Retinal pigment epithelial cell (primary cell): ENCODE results near the gene C12orf57.

Source experiments
- DNase-seq: peaks from one replicate; pipeline ENCODE4 v3.0.0-alpha.2; 2010; ENCODE audit warnings: low read depth
- H3K4me3 ChIP-seq: 2 replicates; pipeline ENCODE4 v1.5.1; 2011; ENCODE audit warnings: mild to moderate bottlenecking, low read length, control low read depth, moderate library complexity
- CTCF ChIP-seq: conservative IDR thresholded peaks from 2 replicates; pipeline ENCODE4 v1.5.1; 2011; ENCODE audit warnings: low read depth, low read length, control low read depth, inconsistent platforms

C12orf57 gene

GRCh38 chr12:6951551-6952120 is 7.8 kb downstream of the C12orf57 start:
- no peak overlapping the region for H3K4me3 ChIP-seq
- DNase-seq, result no peak
- TF ChIP-seq CTCF, result no peak

- TF ChIP-seq CTCF, result no peak
- DNase-seq, result no peak
- H3K4me3 ChIP-seq, result no peak overlapping the region
Measured at GRCh38 chr12:6952121-6952862, 8.5 kb downstream of the C12orf57 start.

GRCh38 chr12:6952863-6953441 is 9.1 kb downstream of the C12orf57 start:
- TF ChIP-seq CTCF, result no peak
- DNase-seq, result no peak
- no peak overlapping the region for H3K4me3 ChIP-seq

GRCh38 chr12:6953442-6954315 is 9.9 kb downstream of the C12orf57 start:
- no peak overlapping the region for H3K4me3 ChIP-seq
- TF ChIP-seq CTCF, result no peak

GRCh38 chr12:6954316-6955107 is 10.7 kb downstream of the C12orf57 start:
- H3K4me3 ChIP-seq, result no peak overlapping the region
- no peak for TF ChIP-seq CTCF
- DNase-seq, result no peak

More at GRCh38 chr12:6953442-6954315, 9.9 kb downstream of the C12orf57 start:
- no peak for DNase-seq
